ENCODE results near the gene MYADML2. TPM values are rescaled to one million over a fixed set of nuclear protein-coding genes. Genes with fewer than 3 reads are reported as not detected.

The MYADML2 gene
- total RNA-seq, 1 experiment from 2014 or later, result not detected

GRCh38 chr17:81994593-81995462 lies 47.8 kb upstream of the MYADML2 start:
- ChIA-PET CTCF (no interaction called here), POLR2A (ENCODE audit: low non-redundant PET) (no interaction called here)
- H3K36me3 ChIP-seq (ENCODE audit: insufficient read depth, low read length, poor library complexity, severe bottlenecking), result no peaks in the 10 kb centered on the region
- H3K4me1 ChIP-seq (ENCODE audit: insufficient read depth, low read length, poor library complexity, severe bottlenecking), result no peaks in the 10 kb centered on the region
- H3K4me3 ChIP-seq (ENCODE audit: low read depth, low read length, poor library complexity, severe bottlenecking), result no peak overlapping the region
- no peak for DNase-seq (ENCODE audit: low spot score)
- H3K27me3 ChIP-seq (replicated peaks; ENCODE audit: insufficient read depth, low read depth, low read length, poor library complexity), result no peaks in the 10 kb centered on the region
- no peaks in the 10 kb centered on the region for H3K9me3 ChIP-seq (ENCODE audit: low read depth, low read length, poor library complexity, severe bottlenecking)
- TF ChIP-seq CTCF (conservative IDR thresholded peaks at IDR 0.05; ENCODE audit: low read depth, low read length) (no peak), EZH2 (IDR thresholded peaks at IDR 0.05; ENCODE audit: borderline replicate concordance, low read depth, low read length, poor library complexity, severe bottlenecking) (no peak)
- BruUV-seq (replicated peaks), result no TSS peak
- no peak overlapping the region for H3K27ac ChIP-seq (ENCODE audit: low read depth, low read length, poor library complexity, severe bottlenecking)
- intact Hi-C loops (cut with micrococcal nuclease; ENCODE audit: unreplicated experiment), result no loop called here

- CTCF ChIA-PET, result interaction anchor here (1.1 kb wide), 1 partner anchor 26 kb away, joined by 4 read pairs; no protein-coding TSS in a partner anchor
- Histone ChIP-seq H3K27ac (ENCODE audit: low read depth, low read length, poor library complexity, severe bottlenecking) (no peak overlapping the region), H3K4me1 (ENCODE audit: insufficient read depth, low read length, poor library complexity, severe bottlenecking) (no peaks in the 10 kb centered on the region), H3K9me3 (ENCODE audit: low read depth, low read length, poor library complexity, severe bottlenecking) (no peaks in the 10 kb centered on the region), H3K27me3 (replicated peaks; ENCODE audit: insufficient read depth, low read depth, low read length, poor library complexity) (no peaks in the 10 kb centered on the region), H3K4me3 (ENCODE audit: low read depth, low read length, poor library complexity, severe bottlenecking) (no peak overlapping the region), H3K36me3 (ENCODE audit: insufficient read depth, low read length, poor library complexity, severe bottlenecking) (no peaks in the 10 kb centered on the region)
- intact Hi-C loops (cut with micrococcal nuclease; ENCODE audit: unreplicated experiment), result no loop called here
- POLR2A ChIA-PET (ENCODE audit: low non-redundant PET), result no interaction called here
- no peak for TF ChIP-seq EZH2 (IDR thresholded peaks at IDR 0.05; ENCODE audit: borderline replicate concordance, low read depth, low read length, poor library complexity, severe bottlenecking)
- TF ChIP-seq CTCF (conservative IDR thresholded peaks at IDR 0.05; ENCODE audit: low read depth, low read length), result no peak
- no peak for DNase-seq (ENCODE audit: low spot score)
- BruUV-seq (replicated peaks), result no TSS peak
These were observed 46.9 kb upstream of the MYADML2 start for GRCh38 chr17:81993729-81994592.

- no peak for DNase-seq (ENCODE audit: low spot score)
- intact Hi-C loops (cut with micrococcal nuclease; ENCODE audit: unreplicated experiment), result no loop called here
- Histone ChIP-seq H3K9me3 (ENCODE audit: low read depth, low read length, poor library complexity, severe bottlenecking) (no peaks in the 10 kb centered on the region), H3K27me3 (replicated peaks; ENCODE audit: insufficient read depth, low read depth, low read length, poor library complexity) (no peaks in the 10 kb centered on the region), H3K4me3 (ENCODE audit: low read depth, low read length, poor library complexity, severe bottlenecking) (no peak overlapping the region), H3K36me3 (ENCODE audit: insufficient read depth, low read length, poor library complexity, severe bottlenecking) (no peaks in the 10 kb centered on the region), H3K27ac (ENCODE audit: low read depth, low read length, poor library complexity, severe bottlenecking) (no peak overlapping the region), H3K4me1 (ENCODE audit: insufficient read depth, low read length, poor library complexity, severe bottlenecking) (no peaks in the 10 kb centered on the region)
- ChIA-PET CTCF (interaction anchor here (1.1 kb wide), 1 partner anchor 28 kb away, joined by 4 read pairs; no protein-coding TSS in a partner anchor), POLR2A (ENCODE audit: low non-redundant PET) (no interaction called here)
- no peak for TF ChIP-seq CTCF (conservative IDR thresholded peaks at IDR 0.05; ENCODE audit: low read depth, low read length)
- TF ChIP-seq EZH2 (IDR thresholded peaks at IDR 0.05; ENCODE audit: borderline replicate concordance, low read depth, low read length, poor library complexity, severe bottlenecking), result no peak
- BruUV-seq (replicated peaks), result no TSS peak
These were observed 45.5 kb upstream of the MYADML2 start for GRCh38 chr17:81992306-81993102.
